HTERT RPE-1 (cell line): Measurements from ENCODE around the gene FIGN.

Experiments
- in situ Hi-C: fragments of 300-500 bp; cut with MboI; formaldehyde crosslinking; loops from 4 replicates; pipeline ENCODE4 v1.14.3; 2020; ENCODE audit warnings: low sequenced_read_pairs

Gene FIGN

GRCh38 chr2:163667064-163667887, 68.5 kb downstream of the FIGN start:
- in situ Hi-C loops = no loop called here

GRCh38 chr2:163665817-163666216, 70.0 kb downstream of the FIGN start:
- in situ Hi-C loops = no loop called here

GRCh38 chr2:163665051-163665450, 70.8 kb downstream of the FIGN start:
- in situ Hi-C loops = no loop called here

- in situ Hi-C loops = no loop called here
Observed at GRCh38 chr2:163664610-163665009, 71.2 kb downstream of the FIGN start.

GRCh38 chr2:163662141-163662780, 73.5 kb downstream of the FIGN start:
- in situ Hi-C loops = no loop called here

- in situ Hi-C loops = no loop called here
Observed at GRCh38 chr2:163659224-163659623, 76.6 kb downstream of the FIGN start.

GRCh38 chr2:163658556-163658955, 77.3 kb downstream of the FIGN start:
- in situ Hi-C loops = no loop called here

- in situ Hi-C loops = no loop called here
Observed at GRCh38 chr2:163657281-163657656, 78.5 kb downstream of the FIGN start.

- in situ Hi-C loops = no loop called here
Observed at GRCh38 chr2:163656622-163657280, 79.1 kb downstream of the FIGN start.

- in situ Hi-C loops = no loop called here
Observed at GRCh38 chr2:163655667-163656066, 80.1 kb downstream of the FIGN start.

GRCh38 chr2:163652751-163653150, 83.1 kb downstream of the FIGN start:
- in situ Hi-C loops = no loop called here

GRCh38 chr2:163649080-163649479, 86.7 kb downstream of the FIGN start:
- in situ Hi-C loops = no loop called here

GRCh38 chr2:163647300-163647699, 88.5 kb downstream of the FIGN start:
- in situ Hi-C loops = no loop called here

GRCh38 chr2:163646687-163647086, 89.1 kb downstream of the FIGN start:
- in situ Hi-C loops = no loop called here

GRCh38 chr2:163644238-163644637, 91.6 kb downstream of the FIGN start:
- in situ Hi-C loops = no loop called here

GRCh38 chr2:163641986-163642385, 93.8 kb downstream of the FIGN start:
- in situ Hi-C loops = no loop called here

- in situ Hi-C loops = no loop called here
Observed at GRCh38 chr2:163640542-163641193, 95.1 kb downstream of the FIGN start.

- in situ Hi-C loops = no loop called here
Observed at GRCh38 chr2:163637871-163638270, 97.9 kb downstream of the FIGN start.

GRCh38 chr2:163633291-163633690, 102.5 kb downstream of the FIGN start:
- in situ Hi-C loops = no loop called here

- in situ Hi-C loops = no loop called here
Observed at GRCh38 chr2:163630836-163631235, 105.0 kb downstream of the FIGN start.

GRCh38 chr2:163626639-163627109, 109.1 kb downstream of the FIGN start:
- in situ Hi-C loops = no loop called here
